Activated T-helper 1 cell treated with Interleukin-2 at 50 U/mL for 16 hours (primary cell): ENCODE results near the gene HEMK1.

Experiments
- DNase-seq: peaks from one replicate; pipeline ENCODE4 v3.0.0-alpha.2; 2020; ENCODE audit warnings: low read depth

HEMK1 gene

GRCh38 chr3:50600141-50600753 lies 30.9 kb downstream of the HEMK1 start:
- no peak for DNase-seq

GRCh38 chr3:50600841-50601591 lies 31.7 kb downstream of the HEMK1 start:
- peak; percentile 73 for DNase-seq

- no peak for DNase-seq
Observed at GRCh38 chr3:50602595-50603191, 33.4 kb downstream of the HEMK1 start.

- DNase-seq = no peak
Observed at GRCh38 chr3:50603261-50604109, 34.2 kb downstream of the HEMK1 start.

GRCh38 chr3:50604110-50604621 lies 34.8 kb downstream of the HEMK1 start:
- DNase-seq = no peak

- DNase-seq = no peak
Observed at GRCh38 chr3:50604628-50605588, 35.6 kb downstream of the HEMK1 start.

GRCh38 chr3:50605901-50606326 lies 36.6 kb downstream of the HEMK1 start:
- no peak for DNase-seq

GRCh38 chr3:50606596-50606995 lies 37.3 kb downstream of the HEMK1 start:
- DNase-seq = no peak

- no peak for DNase-seq
Observed at GRCh38 chr3:50607271-50608091, 38.2 kb downstream of the HEMK1 start.

GRCh38 chr3:50608278-50608677 lies 39.0 kb downstream of the HEMK1 start:
- no peak for DNase-seq

GRCh38 chr3:50609071-50609762 lies 39.9 kb downstream of the HEMK1 start:
- no peak for DNase-seq

GRCh38 chr3:50609763-50610085 lies 40.4 kb downstream of the HEMK1 start:
- no peak for DNase-seq

GRCh38 chr3:50610181-50610971 lies 41.1 kb downstream of the HEMK1 start:
- no peak for DNase-seq

- no peak for DNase-seq
Observed at GRCh38 chr3:50610992-50611463, 41.7 kb downstream of the HEMK1 start.

GRCh38 chr3:50611464-50612233 lies 42.3 kb downstream of the HEMK1 start, which contains the start of gene CISH:
TSS of gene CISH (minus strand) at chr3:50611774. CDS start at chr3:50611650, 124 bp downstream.
- peak; percentile 92 for DNase-seq

GRCh38 chr3:50612234-50612882 lies 43.0 kb downstream of the HEMK1 start:
- DNase-seq = no peak
